Transverse colon (tissue), 3 donors: Measurements from ENCODE around the gene TMEM209.
"Not testable (repeated sequence)": the region's sequence is repeated elsewhere in the genome, so short reads cannot be mapped to it uniquely, and the experiment has no call there.

Source experiments
- EP300 ChIP-seq: sonication (generic); formaldehyde crosslinking; IDR thresholded peaks from one replicate; pipeline ENCODE4 v1.6.1; 2017; ENCODE audit warnings: antibody characterized with exemption, low read depth
- POLR2A ChIP-seq: fragments of 450-650 bp; IDR thresholded peaks from one replicate; pipeline ENCODE4 v1.6.1; 2016; ENCODE audit warnings: antibody characterized with exemption, mild to moderate bottlenecking, moderate library complexity
- TF ChIP-seq, protein P1 (sequence below), 5 experiments: fragments of 200-600 bp in 3 of 5; fragments of 450-650 bp in 2 of 5; sonication (generic) in 3 of 5; IDR thresholded peaks; 1 replicate in 2 of 5; 2 replicates in 3 of 5; pipeline ENCODE4 v1.5.1; 2016 to 2017; ENCODE audit warnings: antibody characterized with exemption in 5 of 5, inconsistent platforms in 3 of 5, mild to moderate bottlenecking in 2 of 5, moderate library complexity in 1 of 5

DNA sequence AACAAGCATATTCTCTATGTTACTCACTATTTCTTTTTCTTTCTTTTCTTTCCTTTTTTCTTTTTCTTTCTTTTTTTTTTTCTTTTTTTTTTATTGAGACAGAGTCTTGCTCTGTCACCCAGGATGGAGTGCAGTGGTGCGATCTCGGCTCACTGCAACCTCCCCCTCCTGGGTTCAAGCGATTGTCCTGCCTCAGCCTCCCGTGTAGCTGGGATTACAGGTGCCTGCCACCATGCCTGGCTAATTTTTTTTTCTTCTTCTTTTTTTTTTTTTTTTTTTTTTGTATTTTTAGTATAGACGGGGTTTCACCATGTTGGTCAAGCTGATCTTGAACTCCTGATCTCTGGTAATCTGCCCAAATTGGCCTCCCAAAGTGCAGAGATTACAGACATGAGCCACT, 59.1 kb downstream of the TMEM209 start:
- TF ChIP-seq, protein P1, sequence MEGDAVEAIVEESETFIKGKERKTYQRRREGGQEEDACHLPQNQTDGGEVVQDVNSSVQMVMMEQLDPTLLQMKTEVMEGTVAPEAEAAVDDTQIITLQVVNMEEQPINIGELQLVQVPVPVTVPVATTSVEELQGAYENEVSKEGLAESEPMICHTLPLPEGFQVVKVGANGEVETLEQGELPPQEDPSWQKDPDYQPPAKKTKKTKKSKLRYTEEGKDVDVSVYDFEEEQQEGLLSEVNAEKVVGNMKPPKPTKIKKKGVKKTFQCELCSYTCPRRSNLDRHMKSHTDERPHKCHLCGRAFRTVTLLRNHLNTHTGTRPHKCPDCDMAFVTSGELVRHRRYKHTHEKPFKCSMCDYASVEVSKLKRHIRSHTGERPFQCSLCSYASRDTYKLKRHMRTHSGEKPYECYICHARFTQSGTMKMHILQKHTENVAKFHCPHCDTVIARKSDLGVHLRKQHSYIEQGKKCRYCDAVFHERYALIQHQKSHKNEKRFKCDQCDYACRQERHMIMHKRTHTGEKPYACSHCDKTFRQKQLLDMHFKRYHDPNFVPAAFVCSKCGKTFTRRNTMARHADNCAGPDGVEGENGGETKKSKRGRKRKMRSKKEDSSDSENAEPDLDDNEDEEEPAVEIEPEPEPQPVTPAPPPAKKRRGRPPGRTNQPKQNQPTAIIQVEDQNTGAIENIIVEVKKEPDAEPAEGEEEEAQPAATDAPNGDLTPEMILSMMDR (IDR thresholded peaks at IDR 0.05): not testable (repeated sequence)
- TF ChIP-seq EP300, POLR2A: not testable (repeated sequence)
